GM12878 (cell line): ENCODE data around the gene MTF1. TPM values are rescaled to one million over a fixed set of nuclear protein-coding genes. Genes with fewer than 3 reads are reported as not detected.

Experiments used
- ATAC-seq: fragments of 200-7000 bp; cut with Tn5 transposase; 3 replicates; pipeline ENCODE4 v1.9.1; 2020; ENCODE audit warnings: mild to moderate bottlenecking, moderate library complexity
- BruUV-seq: library from RNA; stranded (reverse); fragments of 400-500 nt; replicated peaks from 2 replicates; lab custom pipeline; 2021; lab: Mats Ljungman, UMichigan
- CTCF ChIA-PET: fragments of 300-600 bp; sonication (Branson Sonifier 250); formaldehyde crosslinking; extraction: SDS; loops from one replicate; lab custom pipeline; 2021; ENCODE audit warnings: inconsistent platforms; lab: Yijun Ruan, JAX
- POLR2A ChIA-PET: fragments of 350-600 bp; formaldehyde crosslinking; extraction: SDS; loops from one replicate; lab custom pipeline; 2021; ENCODE audit warnings: inconsistent platforms; lab: Charles Lee
- RAD21 ChIA-PET: fragments of 300-600 bp; sonication (Branson Sonifier 250); formaldehyde crosslinking; loops from one replicate; lab custom pipeline; 2023; ENCODE audit warnings: antibody characterized with exemption; ENCODE audit not compliant: unreplicated experiment; lab: Charles Lee
- SMC1A ChIA-PET: fragments of 300-600 bp; sonication (Branson Sonifier 250); formaldehyde crosslinking; loops from one replicate; lab custom pipeline; 2023; ENCODE audit not compliant: unreplicated experiment, uncharacterized antibody; lab: Charles Lee
- DNase-seq: peaks from one replicate; pipeline ENCODE4 v3.0.0-alpha.2; 2011; ENCODE audit warnings: low read depth, low spot score
- FAIRE-seq: peaks from 3 replicates; lab custom pipeline; 2011; peaks lifted over from hg19 to GRCh38; lab: Jason Lieb, UNC
- H2AFZ ChIP-seq: 2 replicates; pipeline ENCODE4 v1.6.0; 2011; ENCODE audit warnings: low read depth, low read length, control low read depth; ENCODE audit not compliant: control insufficient read depth
- H3K27ac ChIP-seq: 2 replicates; pipeline ENCODE4 v1.5.1; 2011; ENCODE audit warnings: control low read depth; ENCODE audit not compliant: control insufficient read depth, insufficient read depth
- H3K27me3 ChIP-seq, 2 experiments: replicated peaks in 1 of 2; 2 replicates each; pipeline versions ENCODE4 v1.6.0 to v1.6.1; 2011; ENCODE audit warnings: low read length in 1 of 2; ENCODE audit not compliant: control insufficient read depth in 2 of 2, insufficient read depth in 2 of 2
- H3K36me3 ChIP-seq, 2 experiments: 2 replicates each; pipeline ENCODE4 v1.5.1; 2011; ENCODE audit warnings: low read length in 1 of 2; ENCODE audit not compliant: control insufficient read depth in 2 of 2, insufficient read depth in 2 of 2
- H3K4me1 ChIP-seq: 2 replicates; pipeline ENCODE4 v1.6.1; 2011; ENCODE audit warnings: mild to moderate bottlenecking, low read length, moderate library complexity, mixed read lengths; ENCODE audit not compliant: control insufficient read depth, insufficient read depth
- H3K4me2 ChIP-seq: 2 replicates; pipeline ENCODE4 v1.6.0; 2011; ENCODE audit warnings: control low read depth; ENCODE audit not compliant: control insufficient read depth, insufficient read depth
- H3K4me3 ChIP-seq: fragments of 200-600 bp; sonication (generic); 2 replicates; pipeline ENCODE4 v1.5.1; 2016
- H3K79me2 ChIP-seq: 2 replicates; pipeline ENCODE4 v1.6.0; 2011; ENCODE audit warnings: low read length; ENCODE audit not compliant: control insufficient read depth, insufficient read depth
- H3K9ac ChIP-seq: 2 replicates; pipeline ENCODE4 v1.8.0; 2011; ENCODE audit warnings: low read length, control low read depth, mixed read lengths; ENCODE audit not compliant: control insufficient read depth, insufficient read depth
- H3K9me3 ChIP-seq: replicated peaks from 3 replicates; pipeline ENCODE4 v1.5.1; 2011; ENCODE audit warnings: mild to moderate bottlenecking, low read length; ENCODE audit not compliant: control insufficient read depth, insufficient read depth
- H4K20me1 ChIP-seq: 2 replicates; pipeline ENCODE4 v1.6.0; 2011; ENCODE audit not compliant: control insufficient read depth, insufficient read depth
- NBN ChIP-seq: fragments of 450-650 bp; IDR thresholded peaks from 2 replicates; pipeline ENCODE4 v1.6.1; 2016
- RCOR1 ChIP-seq: conservative IDR thresholded peaks from 2 replicates; pipeline ENCODE4 v1.6.1; 2012; ENCODE audit warnings: low read depth, low read length, improper control_type of control experiment
- RUNX3 ChIP-seq: IDR thresholded peaks from 2 replicates; pipeline ENCODE4 v1.6.1; 2012; ENCODE audit warnings: low read length, inconsistent platforms
- SREBF1 ChIP-seq: IDR thresholded peaks from 2 replicates; pipeline ENCODE4 v1.6.1; 2012; ENCODE audit warnings: mild to moderate bottlenecking, low read length
- YY1 ChIP-seq: IDR thresholded peaks from 2 replicates; pipeline ENCODE4 v1.6.1; 2011; ENCODE audit warnings: low read depth, mild to moderate bottlenecking, low read length
- WGBS: methylation state at CpG from one replicate; pipeline ENCODE4 v1.1.6; 2016; ENCODE audit warnings: low lambda C conversion rate; ENCODE audit not compliant: insufficient replicate concordance, insufficient coverage; ENCODE audit errors: missing lambda C conversion rate; 5-methylcytosine and 5-hydroxymethylcytosine counted together
- in situ Hi-C: fragments of 300-500 bp; cut with MboI; formaldehyde crosslinking; loops from 9 replicates; pipeline ENCODE4 v1.14.3; 2018; ENCODE audit warnings: mixed read lengths
- intact Hi-C: fragments of 100-400 bp; cut with micrococcal nuclease; formaldehyde crosslinking; loops from one replicate; pipeline ENCODE4 v1.14.2; 2022; ENCODE audit not compliant: unreplicated experiment
- polyA plus RNA-seq, 11 experiments: library from polyadenylated mRNA; depleted of rRNA in 4 of 11; unstranded in 6 of 11; stranded (reverse) in 5 of 11; fragments of >200 nt; fragmentation: Nextera tagmentation in 4 of 11; fragmentation: Illumina TruSeq in 1 of 11; extraction: Ambion mirVana in 4 of 11; extraction: Trizol in 1 of 11; gene quantifications; 1 replicate in 1 of 11; 2 replicates in 10 of 11; pipeline versions ENCODE4 v1.2.1 to v1.2.3, GENCODE V29; 2011 to 2016; ENCODE audit warnings: inconsistent platforms in 2 of 11, missing spikeins in 2 of 11, low read depth in 1 of 11
- total RNA-seq, 4 experiments: library from RNA; depleted of rRNA in 3 of 4; stranded (reverse); fragments of >200 nt in 3 of 4; fragmentation: Illumina TruSeq in 1 of 4; extraction: Trizol in 1 of 4; gene quantifications; 2 replicates each; pipeline versions ENCODE4 v1.2.1 to v1.2.3, GENCODE V29; 2013 to 2021
- TF ChIP-seq, protein P1 (sequence below): fragments of 450-650 bp; IDR thresholded peaks from 2 replicates; pipeline ENCODE4 v1.6.1; 2016; ENCODE audit warnings: mild to moderate bottlenecking, moderate library complexity, borderline replicate concordance
- TF ChIP-seq, protein P2 (sequence below): IDR thresholded peaks from 2 replicates; pipeline ENCODE4 v1.6.1; 2012; ENCODE audit warnings: mild to moderate bottlenecking, low read depth, low read length

MTF1 gene
- total and polyA plus RNA-seq, 10 of the 15 experiments (the other 5 are each of a cell fraction or from before 2014, with no cell fraction given) = 2.2 to 20.4 (median 6.7) TPM

DNA sequence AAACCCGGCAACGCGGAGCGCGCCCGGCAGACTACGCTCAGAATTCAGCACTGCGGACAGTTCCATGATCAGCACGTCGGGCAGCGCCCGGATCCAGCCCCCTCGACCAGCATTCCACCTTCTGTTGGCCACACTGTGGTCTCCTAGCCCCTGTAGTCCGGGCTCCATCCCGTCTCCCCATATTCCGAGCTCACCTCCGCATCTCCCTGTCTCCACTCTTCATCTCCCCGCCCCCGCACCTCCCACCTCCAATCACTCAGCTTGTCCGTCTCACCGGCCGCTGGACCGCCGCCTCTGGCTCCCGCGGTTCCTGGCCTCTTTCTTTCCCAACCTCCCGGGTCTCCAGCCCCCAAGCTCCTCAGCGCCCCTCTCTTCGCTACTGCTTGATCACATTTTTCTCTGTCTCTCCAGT is 95.0 kb downstream of the MTF1 start:
- TF ChIP-seq RCOR1 (peak; percentile 84; the same call in 1 of the 2 replicates), NBN (no peak), RUNX3 (no peak), SREBF1 (peak; percentile 93), YY1 (0 out of 2 replicates have a peak, but pooled peaks have one; percentile 12)
- TF ChIP-seq, protein P1, sequence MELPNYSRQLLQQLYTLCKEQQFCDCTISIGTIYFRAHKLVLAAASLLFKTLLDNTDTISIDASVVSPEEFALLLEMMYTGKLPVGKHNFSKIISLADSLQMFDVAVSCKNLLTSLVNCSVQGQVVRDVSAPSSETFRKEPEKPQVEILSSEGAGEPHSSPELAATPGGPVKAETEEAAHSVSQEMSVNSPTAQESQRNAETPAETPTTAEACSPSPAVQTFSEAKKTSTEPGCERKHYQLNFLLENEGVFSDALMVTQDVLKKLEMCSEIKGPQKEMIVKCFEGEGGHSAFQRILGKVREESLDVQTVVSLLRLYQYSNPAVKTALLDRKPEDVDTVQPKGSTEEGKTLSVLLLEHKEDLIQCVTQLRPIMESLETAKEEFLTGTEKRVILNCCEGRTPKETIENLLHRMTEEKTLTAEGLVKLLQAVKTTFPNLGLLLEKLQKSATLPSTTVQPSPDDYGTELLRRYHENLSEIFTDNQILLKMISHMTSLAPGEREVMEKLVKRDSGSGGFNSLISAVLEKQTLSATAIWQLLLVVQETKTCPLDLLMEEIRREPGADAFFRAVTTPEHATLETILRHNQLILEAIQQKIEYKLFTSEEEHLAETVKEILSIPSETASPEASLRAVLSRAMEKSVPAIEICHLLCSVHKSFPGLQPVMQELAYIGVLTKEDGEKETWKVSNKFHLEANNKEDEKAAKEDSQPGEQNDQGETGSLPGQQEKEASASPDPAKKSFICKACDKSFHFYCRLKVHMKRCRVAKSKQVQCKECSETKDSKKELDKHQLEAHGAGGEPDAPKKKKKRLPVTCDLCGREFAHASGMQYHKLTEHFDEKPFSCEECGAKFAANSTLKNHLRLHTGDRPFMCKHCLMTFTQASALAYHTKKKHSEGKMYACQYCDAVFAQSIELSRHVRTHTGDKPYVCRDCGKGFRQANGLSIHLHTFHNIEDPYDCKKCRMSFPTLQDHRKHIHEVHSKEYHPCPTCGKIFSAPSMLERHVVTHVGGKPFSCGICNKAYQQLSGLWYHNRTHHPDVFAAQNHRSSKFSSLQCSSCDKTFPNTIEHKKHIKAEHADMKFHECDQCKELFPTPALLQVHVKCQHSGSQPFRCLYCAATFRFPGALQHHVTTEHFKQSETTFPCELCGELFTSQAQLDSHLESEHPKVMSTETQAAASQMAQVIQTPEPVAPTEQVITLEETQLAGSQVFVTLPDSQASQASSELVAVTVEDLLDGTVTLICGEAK = peak; percentile 72
- TF ChIP-seq, protein P2, sequence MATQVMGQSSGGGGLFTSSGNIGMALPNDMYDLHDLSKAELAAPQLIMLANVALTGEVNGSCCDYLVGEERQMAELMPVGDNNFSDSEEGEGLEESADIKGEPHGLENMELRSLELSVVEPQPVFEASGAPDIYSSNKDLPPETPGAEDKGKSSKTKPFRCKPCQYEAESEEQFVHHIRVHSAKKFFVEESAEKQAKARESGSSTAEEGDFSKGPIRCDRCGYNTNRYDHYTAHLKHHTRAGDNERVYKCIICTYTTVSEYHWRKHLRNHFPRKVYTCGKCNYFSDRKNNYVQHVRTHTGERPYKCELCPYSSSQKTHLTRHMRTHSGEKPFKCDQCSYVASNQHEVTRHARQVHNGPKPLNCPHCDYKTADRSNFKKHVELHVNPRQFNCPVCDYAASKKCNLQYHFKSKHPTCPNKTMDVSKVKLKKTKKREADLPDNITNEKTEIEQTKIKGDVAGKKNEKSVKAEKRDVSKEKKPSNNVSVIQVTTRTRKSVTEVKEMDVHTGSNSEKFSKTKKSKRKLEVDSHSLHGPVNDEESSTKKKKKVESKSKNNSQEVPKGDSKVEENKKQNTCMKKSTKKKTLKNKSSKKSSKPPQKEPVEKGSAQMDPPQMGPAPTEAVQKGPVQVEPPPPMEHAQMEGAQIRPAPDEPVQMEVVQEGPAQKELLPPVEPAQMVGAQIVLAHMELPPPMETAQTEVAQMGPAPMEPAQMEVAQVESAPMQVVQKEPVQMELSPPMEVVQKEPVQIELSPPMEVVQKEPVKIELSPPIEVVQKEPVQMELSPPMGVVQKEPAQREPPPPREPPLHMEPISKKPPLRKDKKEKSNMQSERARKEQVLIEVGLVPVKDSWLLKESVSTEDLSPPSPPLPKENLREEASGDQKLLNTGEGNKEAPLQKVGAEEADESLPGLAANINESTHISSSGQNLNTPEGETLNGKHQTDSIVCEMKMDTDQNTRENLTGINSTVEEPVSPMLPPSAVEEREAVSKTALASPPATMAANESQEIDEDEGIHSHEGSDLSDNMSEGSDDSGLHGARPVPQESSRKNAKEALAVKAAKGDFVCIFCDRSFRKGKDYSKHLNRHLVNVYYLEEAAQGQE = peak; percentile 100
- Histone ChIP-seq H3K9ac (no peak overlapping the region), H3K79me2 (no peaks in the 10 kb centered on the region), H3K4me1 (no peaks in the 10 kb centered on the region), H3K27me3 (peaks cover 5 to 14% of the 10 kb centered on the region in 2 experiments; a peak in 3 of 4 replicates), H3K27ac (no peak overlapping the region), H4K20me1 (no peaks in the 10 kb centered on the region), H3K9me3 (no peaks in the 10 kb centered on the region; the same call in 2 of the 3 replicates), H3K36me3 (no peaks in the 10 kb centered on the region), H3K4me2 (no peak overlapping the region), H3K4me3 (no peak overlapping the region), H2AFZ (no peak overlapping the region)
- 56% methylated on average over 28 of the region's 29 CpGs for WGBS
- ChIA-PET CTCF (interaction anchor here (0.5 kb wide), 1 partner anchor 706 kb away, joined by 3 read pairs; no protein-coding TSS in a partner anchor), POLR2A (no interaction called here), RAD21 (no interaction called here), SMC1A (no interaction called here)
- intact Hi-C loops (no loop called here), in situ Hi-C loops (no loop called here)
- BruUV-seq = no TSS peak
- peak; percentile 53 for ATAC-seq
- DNase-seq = no peak
- FAIRE-seq = no peak
